Pancreas (tissue), 10 donors: Measurements from ENCODE around the gene AKR7A3. TPM values are rescaled to one million over a fixed set of nuclear protein-coding genes. Genes with fewer than 3 reads are reported as not detected.

Experiments
- ATAC-seq, 4 donors: fragments of 200-7000 bp; cut with Tn5 transposase; one replicate each; pipeline versions ENCODE4 v1.8.0 to v1.9.1; 2020; ENCODE audit warnings: mild to moderate bottlenecking in 4 of 4, moderate library complexity in 4 of 4
- DNase-seq, 6 donors: peaks; one replicate each; pipeline ENCODE4 v3.0.0-alpha.2; 2020
- FAIRE-seq: peaks from 2 replicates; lab custom pipeline; 2012; peaks lifted over from hg19 to GRCh38; lab: Jason Lieb, UNC
- H3K27ac ChIP-seq, 4 donors: fragments of 200-600 bp; sonication (generic); 1 replicate in 3 of 4; 2 replicates in 1 of 4; pipeline versions ENCODE4 v1.5.0 to v1.8.0; 2020
- H3K27me3 ChIP-seq, 4 donors: fragments of 200-600 bp; one replicate each; pipeline ENCODE4 v1.8.0; 2021
- H3K36me3 ChIP-seq, 3 donors: fragments of 200-600 bp; sonication (generic) in 1 of 3; one replicate each; pipeline versions ENCODE4 v1.5.0 to v1.8.0; 2020 to 2021
- H3K4me1 ChIP-seq, 3 donors: fragments of 200-600 bp; one replicate each; pipeline ENCODE4 v1.8.0; 2021
- H3K4me3 ChIP-seq, 4 donors: fragments of 200-600 bp; sonication (generic) in 2 of 4; one replicate each; pipeline versions ENCODE4 v1.5.0 to v1.8.0; 2020 to 2021
- H3K9me3 ChIP-seq, 4 donors: fragments of 200-600 bp; one replicate each; pipeline ENCODE4 v1.8.0; 2021
- CTCF ChIP-seq, 4 donors: fragments of 200-600 bp; sonication (generic) in 3 of 4; IDR thresholded peaks; one replicate each; pipeline versions ENCODE4 v1.5.0 to v1.8.0; 2021; ENCODE audit warnings: antibody characterized with exemption in 4 of 4
- WGBS, 2 donors: extraction: QIAGEN DNeasy Blood & Tissue Kit; methylation state at CpG; one replicate each; pipeline ENCODE4 v1.1.7; 2013; 5-methylcytosine and 5-hydroxymethylcytosine counted together
- intact Hi-C, 3 donors: fragments of 100-400 bp; cut with DNase I; formaldehyde crosslinking; loops; one replicate each; pipeline versions ENCODE4 v1.11.1 to v1.14.2; 2022
- polyA plus RNA-seq, 2 donors: library from polyadenylated mRNA; stranded (reverse); fragments of 200-250 nt; gene quantifications; one replicate each; pipeline ENCODE4 v1.2.3, GENCODE V29; 2013
- total RNA-seq, 6 donors: library from RNA; stranded (reverse); fragmentation: NEBNext Ultra II Directional in 4 of 6; extraction: Animal tissue kit (Norgen Biotek cat#: 25700) in 4 of 6; gene quantifications; one replicate each; pipeline versions ENCODE4 v1.2.1 to v1.2.4, GENCODE V29; 2021 to 2023
- donor health status: healthy with polysubstance abuse.
- donor health status: DM: no; HTN: no; CAD: no; lungs with moderate emphysema.
- donor health status: DM: no; HTN: no; CAD: no.
- donor health status: control.
- donor health status: control.
- donor health status: Bipolar disorder and iron deficiency.
- donor health status: DM: yes; HTN: yes; CAD: no.
- donor health status: DM: no; HTN: no; CAD: no.
- donor health status: DM: no; HTN: no; CAD: no.
- donor health status: DM: yes; HTN: yes; CAD: no.

Gene AKR7A3
- total and polyA plus RNA-seq, 8 donors: 3.0 to 328 (median 221) TPM

- intact Hi-C loops: no loop called here
- no peaks in the 10 kb centered on the region for H3K9me3 ChIP-seq
- 91 to 97% methylated on average over 12 of the region's 12 CpGs for WGBS, 2 donors
- H3K27me3 ChIP-seq: no peaks in the 10 kb centered on the region
- H3K36me3 ChIP-seq: peaks cover 0 to 6% (median 0%) of the 10 kb centered on the region in 3 donors
- H3K27ac ChIP-seq: no peak overlapping the region
- H3K4me3 ChIP-seq: no peak overlapping the region
- TF ChIP-seq CTCF (IDR thresholded peaks at IDR 0.05): no peak
- ATAC-seq (no peak), FAIRE-seq (no peak), DNase-seq (no peak)
- H3K4me1 ChIP-seq: no peaks in the 10 kb centered on the region
Observed at GRCh38 chr1:19332832-19333231, 44.3 kb upstream of the AKR7A3 start.

- H3K4me1 ChIP-seq: no peaks in the 10 kb centered on the region
- H3K27ac ChIP-seq: no peak overlapping the region
- H3K4me3 ChIP-seq: no peak overlapping the region
- no peaks in the 10 kb centered on the region for H3K27me3 ChIP-seq
- WGBS, 2 donors: 89 to 95% methylated on average over 13 of the region's 13 CpGs
- no peak for TF ChIP-seq CTCF (IDR thresholded peaks at IDR 0.05)
- no peak for ATAC-seq
- no peaks in the 10 kb centered on the region for H3K9me3 ChIP-seq
- DNase-seq: no peak
- peaks cover 0 to 19% (median 0%) of the 10 kb centered on the region in 3 donors for H3K36me3 ChIP-seq
- intact Hi-C loops: no loop called here
- no peak for FAIRE-seq
Observed at GRCh38 chr1:19331262-19331878, 42.8 kb upstream of the AKR7A3 start.

GRCh38 chr1:19330449-19331135 is 42.0 kb upstream of the AKR7A3 start:
- peaks cover 0 to 26% (median 0%) of the 10 kb centered on the region in 3 donors for H3K36me3 ChIP-seq
- no peaks in the 10 kb centered on the region for H3K9me3 ChIP-seq
- ATAC-seq: peak in 1 of 4 donors; percentile 6
- WGBS, 2 donors: 92 to 96% methylated on average over 14 of the region's 14 CpGs
- H3K27me3 ChIP-seq: no peaks in the 10 kb centered on the region
- TF ChIP-seq CTCF (IDR thresholded peaks at IDR 0.05): no peak
- no peak for FAIRE-seq
- no peak overlapping the region for H3K4me3 ChIP-seq
- intact Hi-C loops: no loop called here
- no peak overlapping the region for H3K27ac ChIP-seq
- H3K4me1 ChIP-seq: no peaks in the 10 kb centered on the region
- DNase-seq: no peak

GRCh38 chr1:19329611-19330010 is 41.0 kb upstream of the AKR7A3 start:
- FAIRE-seq (no peak), DNase-seq (no peak)

More at GRCh38 chr1:19329611-19330010, 41.0 kb upstream of the AKR7A3 start:
- 95 to 96% methylated on average over 5 of the region's 5 CpGs for whole genome bisulfite sequencing, 2 donors
- Histone ChIP-seq H3K36me3 (peaks cover 0 to 35% (median 0%) of the 10 kb centered on the region in 3 donors), H3K27ac (no peak overlapping the region), H3K27me3 (no peaks in the 10 kb centered on the region), H3K4me3 (no peak overlapping the region), H3K9me3 (no peaks in the 10 kb centered on the region), H3K4me1 (no peaks in the 10 kb centered on the region)
- ATAC-seq: no peak
- intact Hi-C loops: no loop called here
- TF ChIP-seq CTCF (IDR thresholded peaks at IDR 0.05): no peak
